HFFc6 (cell line): ENCODE results near the gene SDHAF1. TPM values are rescaled to one million over a fixed set of nuclear protein-coding genes. Genes with fewer than 3 reads are reported as not detected.
"Not testable (repeated sequence)": the region's sequence is repeated elsewhere in the genome, so short reads cannot be mapped to it uniquely, and the experiment has no call there.

ENCODE experiments used
- DNase-seq: peaks from one replicate; pipeline ENCODE4 v3.0.0-alpha.2; 2018
- H3K27ac Mint-ChIP-seq: 2 replicates; pipeline ENCODE4 v1.8.0; 2020; ENCODE audit warnings: mild to moderate bottlenecking, mixed read lengths
- H3K27me3 Mint-ChIP-seq: 2 replicates; pipeline ENCODE4 v1.8.0; 2021; ENCODE audit warnings: mild to moderate bottlenecking, moderate library complexity, mixed read lengths; ENCODE audit not compliant: insufficient read depth
- H3K36me3 Mint-ChIP-seq: 2 replicates; pipeline ENCODE4 v1.8.0; 2021; ENCODE audit warnings: low read depth, mixed read lengths
- H3K4me1 Mint-ChIP-seq: 2 replicates; pipeline ENCODE4 v1.8.0; 2020; ENCODE audit warnings: low read depth, mixed read lengths
- H3K4me3 Mint-ChIP-seq: 2 replicates; pipeline ENCODE4 v1.8.0; 2020; ENCODE audit warnings: mild to moderate bottlenecking, moderate library complexity, mixed read lengths
- H3K9me3 Mint-ChIP-seq: 2 replicates; pipeline ENCODE4 v1.8.0; 2020; ENCODE audit warnings: mild to moderate bottlenecking, mixed read lengths
- long read RNA-seq: library from polyadenylated mRNA; unstranded; transcript quantifications from one replicate; pipeline ENCODE4 v2.0.0, GENCODE V29; 2019
- total RNA-seq, 6 experiments: library from RNA; stranded (reverse); fragmentation: NEBNext Ultra II Directional; extraction: Animal tissue kit (Norgen Biotek cat#: 25700); gene quantifications; 2 replicates in 1 of 6; 3 replicates in 5 of 6; pipeline ENCODE4 v1.2.3, GENCODE V29; 2021
- TF ChIP-seq, protein P1 (sequence below): fragments of 200-600 bp; sonication (generic); IDR thresholded peaks from 2 replicates; pipeline ENCODE4 v1.5.0; 2021; ENCODE audit warnings: antibody characterized with exemption, mild to moderate bottlenecking

SDHAF1 gene
- 10 to 100 TPM in 2 of 6 experiments, 1 to 10 TPM in 4; 8.2 to 12.5 (median 8.9) TPM for total RNA-seq
- long read RNA-seq, transcript SDHAF1-201 (1 exons, 1,117 nt): major isoform, 31 of 31 reads
- long read RNA-seq, partial matches to known transcripts: 0 of 31 reads
- long read RNA-seq, other reads (novel, unspliced or antisense): 0 of 31 reads

GRCh38 chr19:35995048-35995993, at the start of gene SDHAF1:
SDHAF1 (plus strand) TSS chr19:35995188; CDS start chr19:35995275, 87 bp downstream.
- TF ChIP-seq, protein P1, sequence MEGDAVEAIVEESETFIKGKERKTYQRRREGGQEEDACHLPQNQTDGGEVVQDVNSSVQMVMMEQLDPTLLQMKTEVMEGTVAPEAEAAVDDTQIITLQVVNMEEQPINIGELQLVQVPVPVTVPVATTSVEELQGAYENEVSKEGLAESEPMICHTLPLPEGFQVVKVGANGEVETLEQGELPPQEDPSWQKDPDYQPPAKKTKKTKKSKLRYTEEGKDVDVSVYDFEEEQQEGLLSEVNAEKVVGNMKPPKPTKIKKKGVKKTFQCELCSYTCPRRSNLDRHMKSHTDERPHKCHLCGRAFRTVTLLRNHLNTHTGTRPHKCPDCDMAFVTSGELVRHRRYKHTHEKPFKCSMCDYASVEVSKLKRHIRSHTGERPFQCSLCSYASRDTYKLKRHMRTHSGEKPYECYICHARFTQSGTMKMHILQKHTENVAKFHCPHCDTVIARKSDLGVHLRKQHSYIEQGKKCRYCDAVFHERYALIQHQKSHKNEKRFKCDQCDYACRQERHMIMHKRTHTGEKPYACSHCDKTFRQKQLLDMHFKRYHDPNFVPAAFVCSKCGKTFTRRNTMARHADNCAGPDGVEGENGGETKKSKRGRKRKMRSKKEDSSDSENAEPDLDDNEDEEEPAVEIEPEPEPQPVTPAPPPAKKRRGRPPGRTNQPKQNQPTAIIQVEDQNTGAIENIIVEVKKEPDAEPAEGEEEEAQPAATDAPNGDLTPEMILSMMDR: no peak; the same call in 1 of the 2 replicates
- peak; percentile 89 for DNase-seq
- H3K4me1 Mint-ChIP-seq: peaks cover 39% of the 10 kb centered on the region
- peak within 1 kb of the TSS; percentile 91 for H3K4me3 Mint-ChIP-seq
- H3K27ac Mint-ChIP-seq: peak within 1 kb of the TSS; percentile 83
- H3K36me3 Mint-ChIP-seq: peaks cover 4% of the 10 kb centered on the region; the same call in 1 of the 2 replicates
- H3K9me3 Mint-ChIP-seq: no peaks in the 10 kb centered on the region
- H3K27me3 Mint-ChIP-seq: peaks cover 6% of the 10 kb centered on the region

GRCh38 chr19:35946203-35946602, 48.8 kb upstream of the SDHAF1 start:
- Mint-ChIP-seq H3K4me1 (no peaks in the 10 kb centered on the region), H3K4me3 (no peak overlapping the region), H3K36me3 (peaks cover 2% of the 10 kb centered on the region), H3K9me3 (no peaks in the 10 kb centered on the region), H3K27ac (no peak overlapping the region), H3K27me3 (peaks cover 6% of the 10 kb centered on the region)
- TF ChIP-seq, protein P1: no peak
- DNase-seq: no peak

DNA sequence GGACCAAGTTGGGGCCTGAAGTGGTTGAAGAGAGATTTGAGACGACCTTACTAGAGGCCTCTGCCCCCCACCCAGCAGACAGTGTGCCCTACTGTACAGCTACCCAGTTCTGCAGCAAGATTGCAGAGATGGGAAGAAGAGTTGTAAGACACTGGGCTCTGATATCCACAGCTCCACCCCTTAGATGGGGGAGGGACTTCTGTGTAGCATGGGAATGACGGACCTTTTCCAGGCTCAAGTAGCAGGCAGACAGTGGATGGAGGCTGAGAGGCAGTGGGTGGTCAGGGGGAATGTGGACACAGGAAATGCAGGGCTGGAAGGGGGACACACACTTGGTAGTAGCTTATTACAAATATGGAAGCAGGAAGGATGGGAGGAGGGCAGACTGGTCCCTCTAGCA, 45.9 kb upstream of the SDHAF1 start:
- no peak overlapping the region for H3K27ac Mint-ChIP-seq
- DNase-seq: no peak
- no peaks in the 10 kb centered on the region for H3K36me3 Mint-ChIP-seq
- TF ChIP-seq, protein P1: no peak
- no peaks in the 10 kb centered on the region for H3K9me3 Mint-ChIP-seq
- no peaks in the 10 kb centered on the region for H3K4me1 Mint-ChIP-seq
- peaks cover 8% of the 10 kb centered on the region for H3K27me3 Mint-ChIP-seq
- no peak overlapping the region for H3K4me3 Mint-ChIP-seq

GRCh38 chr19:35955881-35956634, 38.9 kb upstream of the SDHAF1 start:
- DNase-seq: no peak
- Mint-ChIP-seq H3K4me1 (no peaks in the 10 kb centered on the region), H3K36me3 (peaks cover 5% of the 10 kb centered on the region; the same call in 1 of the 2 replicates), H3K27me3 (peaks cover 31% of the 10 kb centered on the region), H3K27ac (no peak overlapping the region), H3K9me3 (peaks cover 11% of the 10 kb centered on the region; the same call in 1 of the 2 replicates), H3K4me3 (no peak overlapping the region)
- TF ChIP-seq, protein P1: no peak

DNA sequence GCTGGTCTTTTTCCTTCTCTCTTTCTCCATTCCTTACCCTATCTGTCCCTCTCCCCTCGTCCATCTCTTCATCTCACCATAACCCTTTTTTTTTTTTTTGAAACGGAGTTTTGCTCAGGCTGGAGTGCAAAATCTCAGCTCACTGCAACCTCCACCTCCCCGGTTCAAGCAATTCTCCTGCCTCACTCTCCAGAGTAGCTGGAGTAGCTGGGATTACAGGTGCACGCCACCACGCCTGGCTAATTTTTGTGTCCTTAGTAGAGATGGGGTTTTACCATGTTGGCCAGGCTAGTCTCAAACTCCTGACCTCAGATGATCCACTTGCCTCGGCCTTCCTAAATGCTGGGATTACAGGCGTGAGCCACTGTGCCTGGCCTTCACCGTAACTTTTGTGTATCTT, 37.6 kb upstream of the SDHAF1 start:
- H3K4me3 Mint-ChIP-seq, H3K27ac Mint-ChIP-seq, DNase-seq, H3K36me3 Mint-ChIP-seq, H3K4me1 Mint-ChIP-seq: not testable (repeated sequence)
- peaks cover 29% of the 10 kb centered on the region for H3K27me3 Mint-ChIP-seq
- peaks cover 11% of the 10 kb centered on the region; the same call in 1 of the 2 replicates for H3K9me3 Mint-ChIP-seq
